ENCODE results near the gene DDR2. TPM values are rescaled to one million over a fixed set of nuclear protein-coding genes. Genes with fewer than 3 reads are reported as not detected.

Gene DDR2
- total and polyA plus RNA-seq, 2 of the 4 experiments (the other 2 are of a cell fraction): 66.1 to 245 TPM

- no peak overlapping the region for H3K9ac ChIP-seq (ENCODE audit: low read depth, low read length)
- no peak overlapping the region for H2BK5ac ChIP-seq (ENCODE audit: low read depth, low read length, poor library complexity, severe bottlenecking)
- no peak overlapping the region for H3K27ac ChIP-seq (ENCODE audit: insufficient read depth, low read length)
- H3K18ac ChIP-seq (ENCODE audit: low read depth, low read length): no peak overlapping the region
- ATAC-seq (ENCODE audit: low read depth) (no peak), DNase-seq (no peak)
- intact Hi-C loops (cut with micrococcal nuclease): loop anchor here (2.0 kb wide), 1 partner anchor 14 kb away; no protein-coding TSS in a partner anchor
- CTCF ChIA-PET: no interaction called here
- H3K4me2 ChIP-seq (ENCODE audit: low read depth, low read length): no peak overlapping the region
- no peak overlapping the region for H2AK5ac ChIP-seq (ENCODE audit: low read depth, low read length)
- no CpG with 5 or more reads among the region's 1 CpG for WGBS, 2 experiments (ENCODE audit: extremely low coverage in 2 of 2, insufficient read length in 1 of 2)
- no peak overlapping the region for H3K14ac ChIP-seq (replicated peaks; ENCODE audit: low read depth, low read length)
- peaks cover 12% of the 10 kb centered on the region for H3K36me3 ChIP-seq (ENCODE audit: control insufficient read depth, insufficient read depth, low read length)
- no peak overlapping the region for H3K4me3 ChIP-seq (ENCODE audit: insufficient read depth, low read depth, low read length)
- H4K8ac ChIP-seq (ENCODE audit: low read depth in 2 of 2, low read length in 2 of 2): no peak overlapping the region
- no peak overlapping the region for H2BK120ac ChIP-seq (ENCODE audit: low read depth, low read length)
- H4K91ac ChIP-seq (ENCODE audit: insufficient read depth, low read depth, low read length): no peak overlapping the region
- peaks cover 48% of the 10 kb centered on the region; the same call in 1 of the 2 replicates for H4K20me1 ChIP-seq (ENCODE audit: insufficient read depth, low read length)
- no peak overlapping the region for H3K4ac ChIP-seq (ENCODE audit: low read depth, low read length)
- H3K4me1 ChIP-seq (ENCODE audit: control insufficient read depth, insufficient read depth, low read length): peaks cover 7% of the 10 kb centered on the region
- POLR2A ChIA-PET (ENCODE audit: unreplicated experiment): no interaction called here
- dilution Hi-C loops (cut with HindIII; ENCODE audit: low sequenced_read_pairs, unreplicated experiment): no loop called here
- no TSS peak for BruUV-seq (replicated peaks)
- peaks cover 14% of the 10 kb centered on the region for H3K9me1 ChIP-seq (ENCODE audit: insufficient read depth, low read length)
- TF ChIP-seq ELK1 (IDR thresholded peaks at IDR 0.05; ENCODE audit: borderline replicate concordance, low read depth, low read length) (no peak), CHD1 (IDR thresholded peaks at IDR 0.05; ENCODE audit: low read depth, low read length) (no peak), BHLHE40 (IDR thresholded peaks at IDR 0.05; ENCODE audit: low read depth, low read length) (no peak), MXI1 (IDR thresholded peaks at IDR 0.05; ENCODE audit: borderline replicate concordance, low read depth, low read length) (no peak), MAFK (IDR thresholded peaks at IDR 0.05; ENCODE audit: low read depth, low read length) (no peak), FOS (IDR thresholded peaks at IDR 0.05; ENCODE audit: low read depth, low read length) (no peak), RFX5 (IDR thresholded peaks at IDR 0.05; ENCODE audit: low read depth, low read length) (no peak), RAD21 (IDR thresholded peaks at IDR 0.05; ENCODE audit: low read length) (no peak), NFE2L2 (IDR thresholded peaks at IDR 0.05; ENCODE audit: low read depth, low read length) (no peak), MAZ (IDR thresholded peaks at IDR 0.05; ENCODE audit: borderline replicate concordance, low read depth, low read length) (no peak), CEBPB (IDR thresholded peaks at IDR 0.05; ENCODE audit: low read depth, low read length) (no peak), RCOR1 (IDR thresholded peaks at IDR 0.05; ENCODE audit: insufficient replicate concordance, low read length) (no peak), POLR2A (IDR thresholded peaks at IDR 0.05; ENCODE audit: low read depth, low read length) (no peak), SMC3 (IDR thresholded peaks at IDR 0.05; ENCODE audit: low read depth, low read length) (no peak)
- TF ChIP-seq, protein P1, sequence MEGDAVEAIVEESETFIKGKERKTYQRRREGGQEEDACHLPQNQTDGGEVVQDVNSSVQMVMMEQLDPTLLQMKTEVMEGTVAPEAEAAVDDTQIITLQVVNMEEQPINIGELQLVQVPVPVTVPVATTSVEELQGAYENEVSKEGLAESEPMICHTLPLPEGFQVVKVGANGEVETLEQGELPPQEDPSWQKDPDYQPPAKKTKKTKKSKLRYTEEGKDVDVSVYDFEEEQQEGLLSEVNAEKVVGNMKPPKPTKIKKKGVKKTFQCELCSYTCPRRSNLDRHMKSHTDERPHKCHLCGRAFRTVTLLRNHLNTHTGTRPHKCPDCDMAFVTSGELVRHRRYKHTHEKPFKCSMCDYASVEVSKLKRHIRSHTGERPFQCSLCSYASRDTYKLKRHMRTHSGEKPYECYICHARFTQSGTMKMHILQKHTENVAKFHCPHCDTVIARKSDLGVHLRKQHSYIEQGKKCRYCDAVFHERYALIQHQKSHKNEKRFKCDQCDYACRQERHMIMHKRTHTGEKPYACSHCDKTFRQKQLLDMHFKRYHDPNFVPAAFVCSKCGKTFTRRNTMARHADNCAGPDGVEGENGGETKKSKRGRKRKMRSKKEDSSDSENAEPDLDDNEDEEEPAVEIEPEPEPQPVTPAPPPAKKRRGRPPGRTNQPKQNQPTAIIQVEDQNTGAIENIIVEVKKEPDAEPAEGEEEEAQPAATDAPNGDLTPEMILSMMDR (conservative IDR thresholded peaks at IDR 0.05; ENCODE audit: low read depth, low read length): no peak
- TF ChIP-seq, protein P2, sequence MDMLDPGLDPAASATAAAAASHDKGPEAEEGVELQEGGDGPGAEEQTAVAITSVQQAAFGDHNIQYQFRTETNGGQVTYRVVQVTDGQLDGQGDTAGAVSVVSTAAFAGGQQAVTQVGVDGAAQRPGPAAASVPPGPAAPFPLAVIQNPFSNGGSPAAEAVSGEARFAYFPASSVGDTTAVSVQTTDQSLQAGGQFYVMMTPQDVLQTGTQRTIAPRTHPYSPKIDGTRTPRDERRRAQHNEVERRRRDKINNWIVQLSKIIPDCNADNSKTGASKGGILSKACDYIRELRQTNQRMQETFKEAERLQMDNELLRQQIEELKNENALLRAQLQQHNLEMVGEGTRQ (IDR thresholded peaks at IDR 0.05; ENCODE audit: low read depth, low read length): no peak
- no peaks in the 10 kb centered on the region for H3K9me3 ChIP-seq (ENCODE audit: control insufficient read depth, insufficient read depth, low read length)
- no peak overlapping the region for H2AK9ac ChIP-seq (replicated peaks; ENCODE audit: low read depth, low read length, poor library complexity)
- H3K79me1 ChIP-seq (ENCODE audit: low read depth in 1 of 2, low read length in 2 of 2): peaks cover 48 to 71% of the 10 kb centered on the region in 2 experiments
- H3K23ac ChIP-seq (ENCODE audit: low read depth, low read length): no peak overlapping the region
- no peak overlapping the region for H4K5ac ChIP-seq (ENCODE audit: low read depth, low read length)
- no peak overlapping the region for H3K56ac ChIP-seq (ENCODE audit: extremely low read depth, insufficient read depth, low read length)
- no peak overlapping the region for H2BK20ac ChIP-seq (ENCODE audit: low read depth, low read length)
- no peaks in the 10 kb centered on the region for H3K27me3 ChIP-seq (ENCODE audit: control insufficient read depth, insufficient read depth, low read length)
- H2AFZ ChIP-seq (replicated peaks; ENCODE audit: low read length, poor library complexity): no peak overlapping the region
- H2BK15ac ChIP-seq (ENCODE audit: low read depth, low read length): no peak overlapping the region
- in situ Hi-C loops (cut with MboI; ENCODE audit: low sequenced_read_pairs): no loop called here
Observed at GRCh38 chr1:162716552-162716951, 84.3 kb downstream of the DDR2 start.

Measured in IMR-90 (cell line).